Fibroblast of lung (primary cell): ENCODE results near the gene CRABP2.

Experiments
- EZH2 ChIP-seq: IDR thresholded peaks from 2 replicates; pipeline ENCODE4 v1.5.1; 2012; ENCODE audit warnings: low read length, control low read depth, mild to moderate bottlenecking; ENCODE audit errors: missing control alignments
- TF ChIP-seq, protein P1 (sequence below), 2 donors: IDR thresholded peaks in 1 of 2; conservative IDR thresholded peaks in 1 of 2; 1 replicate in 1 of 2; 2 replicates in 1 of 2; pipeline ENCODE4 v1.5.1; 2011 to 2012; ENCODE audit warnings: low read length in 2 of 2, control low read depth in 1 of 2, inconsistent platforms in 1 of 2, low read depth in 1 of 2, mild to moderate bottlenecking in 1 of 2

DNA sequence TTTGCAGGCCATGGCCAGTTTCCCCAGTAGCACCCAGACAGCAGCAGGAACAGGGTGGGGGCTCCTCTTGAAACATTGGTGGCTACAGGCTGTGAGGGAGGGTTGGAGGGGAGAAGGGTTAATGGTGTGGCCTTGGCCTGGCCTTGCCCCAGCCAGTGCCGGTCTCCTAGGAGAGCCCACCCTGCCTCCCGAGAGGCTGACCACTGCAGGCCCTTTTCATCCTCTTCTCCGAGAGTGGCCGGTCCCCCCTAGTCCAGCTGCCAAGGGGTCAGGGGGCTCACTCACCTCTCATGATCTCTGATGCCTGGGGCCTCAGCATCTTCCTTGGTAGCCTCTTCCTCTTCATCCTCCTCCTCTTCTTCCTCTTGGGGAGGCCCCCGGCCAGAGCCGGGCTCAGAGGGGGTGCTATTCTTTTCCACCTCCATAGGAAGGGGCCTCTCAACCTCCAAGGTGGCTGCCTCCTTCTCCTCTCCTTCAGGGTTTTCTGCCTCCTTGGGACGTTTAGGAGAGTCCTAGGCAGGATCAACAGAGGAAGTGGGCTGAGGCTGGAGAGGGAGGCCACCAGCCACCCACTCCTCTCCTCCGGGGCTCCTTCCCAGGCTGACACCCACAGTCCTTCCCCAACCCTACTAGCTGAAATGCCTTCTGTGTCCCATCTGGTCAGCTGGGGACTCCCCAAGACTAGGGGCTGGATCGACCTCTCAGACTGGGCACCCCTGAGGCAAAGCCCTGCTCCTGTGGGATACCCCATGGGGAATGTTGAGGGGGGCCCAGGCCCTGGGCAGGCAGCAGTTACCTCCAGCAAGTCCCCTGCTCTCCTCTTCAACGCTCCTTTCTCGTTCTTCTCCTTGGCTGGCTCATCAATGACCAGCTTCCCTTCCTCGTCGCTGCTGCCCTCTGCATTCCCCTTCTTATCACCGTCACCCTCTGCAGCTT is 38.3 kb upstream of the CRABP2 start:
- TF ChIP-seq, protein P1, sequence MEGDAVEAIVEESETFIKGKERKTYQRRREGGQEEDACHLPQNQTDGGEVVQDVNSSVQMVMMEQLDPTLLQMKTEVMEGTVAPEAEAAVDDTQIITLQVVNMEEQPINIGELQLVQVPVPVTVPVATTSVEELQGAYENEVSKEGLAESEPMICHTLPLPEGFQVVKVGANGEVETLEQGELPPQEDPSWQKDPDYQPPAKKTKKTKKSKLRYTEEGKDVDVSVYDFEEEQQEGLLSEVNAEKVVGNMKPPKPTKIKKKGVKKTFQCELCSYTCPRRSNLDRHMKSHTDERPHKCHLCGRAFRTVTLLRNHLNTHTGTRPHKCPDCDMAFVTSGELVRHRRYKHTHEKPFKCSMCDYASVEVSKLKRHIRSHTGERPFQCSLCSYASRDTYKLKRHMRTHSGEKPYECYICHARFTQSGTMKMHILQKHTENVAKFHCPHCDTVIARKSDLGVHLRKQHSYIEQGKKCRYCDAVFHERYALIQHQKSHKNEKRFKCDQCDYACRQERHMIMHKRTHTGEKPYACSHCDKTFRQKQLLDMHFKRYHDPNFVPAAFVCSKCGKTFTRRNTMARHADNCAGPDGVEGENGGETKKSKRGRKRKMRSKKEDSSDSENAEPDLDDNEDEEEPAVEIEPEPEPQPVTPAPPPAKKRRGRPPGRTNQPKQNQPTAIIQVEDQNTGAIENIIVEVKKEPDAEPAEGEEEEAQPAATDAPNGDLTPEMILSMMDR (conservative IDR thresholded peaks at IDR 0.05 in 1 of 2, IDR thresholded peaks at IDR 0.05 in 1 of 2; ENCODE audit: low read depth in 1 of 2, low read length in 2 of 2) = no peak
- TF ChIP-seq EZH2 = no peak
